ENCODE data around the gene CLDN4.

Gene CLDN4

GRCh38 chr7:73850781-73851207, 20.0 kb downstream of the CLDN4 start (continued):
- TF ChIP-seq, protein P1, sequence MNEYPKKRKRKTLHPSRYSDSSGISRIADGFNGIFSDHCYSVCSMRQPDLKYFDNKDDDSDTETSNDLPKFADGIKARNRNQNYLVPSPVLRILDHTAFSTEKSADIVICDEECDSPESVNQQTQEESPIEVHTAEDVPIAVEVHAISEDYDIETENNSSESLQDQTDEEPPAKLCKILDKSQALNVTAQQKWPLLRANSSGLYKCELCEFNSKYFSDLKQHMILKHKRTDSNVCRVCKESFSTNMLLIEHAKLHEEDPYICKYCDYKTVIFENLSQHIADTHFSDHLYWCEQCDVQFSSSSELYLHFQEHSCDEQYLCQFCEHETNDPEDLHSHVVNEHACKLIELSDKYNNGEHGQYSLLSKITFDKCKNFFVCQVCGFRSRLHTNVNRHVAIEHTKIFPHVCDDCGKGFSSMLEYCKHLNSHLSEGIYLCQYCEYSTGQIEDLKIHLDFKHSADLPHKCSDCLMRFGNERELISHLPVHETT (tag by site-specific recombination; IDR thresholded peaks at IDR 0.05) = peak; percentile 39; the same call in 1 of the 2 replicates
- TF ChIP-seq ZNF555 (tag by site-specific recombination; conservative IDR thresholded peaks at IDR 0.05) (no peak), ZNF138 (tag by site-specific recombination; IDR thresholded peaks at IDR 0.05; ENCODE audit: borderline replicate concordance) (no peak), GLIS2 (tag by site-specific recombination; IDR thresholded peaks at IDR 0.05) (0 out of 2 replicates have a peak, but pooled peaks have one; percentile 23), ELK4 (IDR thresholded peaks at IDR 0.05; ENCODE audit: borderline replicate concordance, low read depth, low read length) (no peak), ZBTB20 (tag by site-specific recombination; IDR thresholded peaks at IDR 0.05) (no peak), ZFP69B (tag by site-specific recombination; IDR thresholded peaks at IDR 0.05) (no peak), SETDB1 (IDR thresholded peaks at IDR 0.05; ENCODE audit: insufficient read length, low read length) (no peak), ZNF677 (tag by site-specific recombination; IDR thresholded peaks at IDR 0.05) (no peak), FEZF1 (tag by site-specific recombination; IDR thresholded peaks at IDR 0.05) (no peak), ZNF10 (tag by site-specific recombination; IDR thresholded peaks at IDR 0.05) (no peak), OVOL3 (tag by site-specific recombination; IDR thresholded peaks at IDR 0.05) (no peak)
- TF ChIP-seq, protein P2, sequence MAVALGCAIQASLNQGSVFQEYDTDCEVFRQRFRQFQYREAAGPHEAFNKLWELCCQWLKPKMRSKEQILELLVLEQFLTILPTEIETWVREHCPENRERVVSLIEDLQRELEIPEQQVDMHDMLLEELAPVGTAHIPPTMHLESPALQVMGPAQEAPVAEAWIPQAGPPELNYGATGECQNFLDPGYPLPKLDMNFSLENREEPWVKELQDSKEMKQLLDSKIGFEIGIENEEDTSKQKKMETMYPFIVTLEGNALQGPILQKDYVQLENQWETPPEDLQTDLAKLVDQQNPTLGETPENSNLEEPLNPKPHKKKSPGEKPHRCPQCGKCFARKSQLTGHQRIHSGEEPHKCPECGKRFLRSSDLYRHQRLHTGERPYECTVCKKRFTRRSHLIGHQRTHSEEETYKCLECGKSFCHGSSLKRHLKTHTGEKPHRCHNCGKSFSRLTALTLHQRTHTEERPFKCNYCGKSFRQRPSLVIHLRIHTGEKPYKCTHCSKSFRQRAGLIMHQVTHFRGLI (tag by site-specific recombination; IDR thresholded peaks at IDR 0.05) = no peak
- TF ChIP-seq, protein P3, sequence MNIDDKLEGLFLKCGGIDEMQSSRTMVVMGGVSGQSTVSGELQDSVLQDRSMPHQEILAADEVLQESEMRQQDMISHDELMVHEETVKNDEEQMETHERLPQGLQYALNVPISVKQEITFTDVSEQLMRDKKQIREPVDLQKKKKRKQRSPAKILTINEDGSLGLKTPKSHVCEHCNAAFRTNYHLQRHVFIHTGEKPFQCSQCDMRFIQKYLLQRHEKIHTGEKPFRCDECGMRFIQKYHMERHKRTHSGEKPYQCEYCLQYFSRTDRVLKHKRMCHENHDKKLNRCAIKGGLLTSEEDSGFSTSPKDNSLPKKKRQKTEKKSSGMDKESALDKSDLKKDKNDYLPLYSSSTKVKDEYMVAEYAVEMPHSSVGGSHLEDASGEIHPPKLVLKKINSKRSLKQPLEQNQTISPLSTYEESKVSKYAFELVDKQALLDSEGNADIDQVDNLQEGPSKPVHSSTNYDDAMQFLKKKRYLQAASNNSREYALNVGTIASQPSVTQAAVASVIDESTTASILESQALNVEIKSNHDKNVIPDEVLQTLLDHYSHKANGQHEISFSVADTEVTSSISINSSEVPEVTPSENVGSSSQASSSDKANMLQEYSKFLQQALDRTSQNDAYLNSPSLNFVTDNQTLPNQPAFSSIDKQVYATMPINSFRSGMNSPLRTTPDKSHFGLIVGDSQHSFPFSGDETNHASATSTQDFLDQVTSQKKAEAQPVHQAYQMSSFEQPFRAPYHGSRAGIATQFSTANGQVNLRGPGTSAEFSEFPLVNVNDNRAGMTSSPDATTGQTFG (tag by site-specific recombination; IDR thresholded peaks at IDR 0.05; ENCODE audit: borderline replicate concordance) = no peak
- TF ChIP-seq, protein P4, sequence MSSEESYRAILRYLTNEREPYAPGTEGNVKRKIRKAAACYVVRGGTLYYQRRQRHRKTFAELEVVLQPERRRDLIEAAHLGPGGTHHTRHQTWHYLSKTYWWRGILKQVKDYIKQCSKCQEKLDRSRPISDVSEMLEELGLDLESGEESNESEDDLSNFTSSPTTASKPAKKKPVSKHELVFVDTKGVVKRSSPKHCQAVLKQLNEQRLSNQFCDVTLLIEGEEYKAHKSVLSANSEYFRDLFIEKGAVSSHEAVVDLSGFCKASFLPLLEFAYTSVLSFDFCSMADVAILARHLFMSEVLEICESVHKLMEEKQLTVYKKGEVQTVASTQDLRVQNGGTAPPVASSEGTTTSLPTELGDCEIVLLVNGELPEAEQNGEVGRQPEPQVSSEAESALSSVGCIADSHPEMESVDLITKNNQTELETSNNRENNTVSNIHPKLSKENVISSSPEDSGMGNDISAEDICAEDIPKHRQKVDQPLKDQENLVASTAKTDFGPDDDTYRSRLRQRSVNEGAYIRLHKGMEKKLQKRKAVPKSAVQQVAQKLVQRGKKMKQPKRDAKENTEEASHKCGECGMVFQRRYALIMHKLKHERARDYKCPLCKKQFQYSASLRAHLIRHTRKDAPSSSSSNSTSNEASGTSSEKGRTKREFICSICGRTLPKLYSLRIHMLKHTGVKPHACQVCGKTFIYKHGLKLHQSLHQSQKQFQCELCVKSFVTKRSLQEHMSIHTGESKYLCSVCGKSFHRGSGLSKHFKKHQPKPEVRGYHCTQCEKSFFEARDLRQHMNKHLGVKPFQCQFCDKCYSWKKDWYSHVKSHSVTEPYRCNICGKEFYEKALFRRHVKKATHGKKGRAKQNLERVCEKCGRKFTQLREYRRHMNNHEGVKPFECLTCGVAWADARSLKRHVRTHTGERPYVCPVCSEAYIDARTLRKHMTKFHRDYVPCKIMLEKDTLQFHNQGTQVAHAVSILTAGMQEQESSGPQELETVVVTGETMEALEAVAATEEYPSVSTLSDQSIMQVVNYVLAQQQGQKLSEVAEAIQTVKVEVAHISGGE (tag by site-specific recombination; conservative IDR thresholded peaks at IDR 0.05; ENCODE audit: low read depth) = no peak
